ENCODE results near the gene ZSCAN23. TPM values are rescaled to one million over a fixed set of nuclear protein-coding genes. Genes with fewer than 3 reads are reported as not detected.
"Not testable (repeated sequence)": the region's sequence is repeated elsewhere in the genome, so short reads cannot be mapped to it uniquely, and the experiment has no call there.

Gene ZSCAN23
- total and polyA plus RNA-seq, 7 donors: 0.08 to 0.75 (median 0.26) TPM; not detected in 1

- Histone ChIP-seq H3K27me3 (ENCODE audit: insufficient read depth in 3 of 3, low read length in 2 of 3) (peaks cover 0 to 10% (median 2%) of the 10 kb centered on the region in 3 donors), H3K27ac (no peak overlapping the region), H3K4me3 (no peak overlapping the region), H3K36me3 (ENCODE audit: insufficient read depth in 1 of 2, low read depth in 1 of 2) (no peaks in the 10 kb centered on the region), H3K4me1 (no peaks in the 10 kb centered on the region), H3K9me3 (no peaks in the 10 kb centered on the region)
- no peak for TF ChIP-seq CTCF (IDR thresholded peaks at IDR 0.05)
- ATAC-seq (no peak), DNase-seq (no peak)
- intact Hi-C loops (cut with DNase I): no loop called here
- WGBS, 3 donors: 41 to 52% (median 48%) methylated on average over 2 of the region's 2 CpGs
Measured at GRCh38 chr6:28462401-28462800, 19.1 kb upstream of the ZSCAN23 start.

DNA sequence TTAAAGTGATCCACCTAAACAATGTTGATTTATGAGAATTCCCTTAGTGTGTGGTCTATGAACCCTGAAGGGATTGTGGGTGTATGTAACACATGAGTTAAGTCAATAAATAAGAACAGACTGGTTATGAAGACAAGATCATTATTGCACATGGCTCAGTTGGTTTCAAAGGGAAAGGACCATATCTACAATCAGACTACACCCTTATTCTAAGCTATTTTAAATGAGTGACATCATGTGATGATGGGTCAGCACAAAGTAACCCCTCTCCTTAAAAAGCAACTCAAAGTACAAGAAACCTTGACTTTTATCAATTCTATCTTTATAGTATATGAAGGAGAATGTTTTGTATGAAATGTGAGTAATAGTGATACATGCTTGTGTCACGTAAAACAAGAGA lies 15.3 kb upstream of the ZSCAN23 start:
- Histone ChIP-seq H3K27ac (no peak overlapping the region), H3K36me3 (ENCODE audit: insufficient read depth in 1 of 2, low read depth in 1 of 2) (no peaks in the 10 kb centered on the region), H3K9me3 (no peaks in the 10 kb centered on the region), H3K4me1 (no peaks in the 10 kb centered on the region), H3K27me3 (ENCODE audit: insufficient read depth in 3 of 3, low read length in 2 of 3) (peaks cover 0 to 28% (median 0%) of the 10 kb centered on the region in 3 donors), H3K4me3 (no peak overlapping the region)
- intact Hi-C loops (cut with DNase I): no loop called here
- no peak for TF ChIP-seq CTCF (IDR thresholded peaks at IDR 0.05)
- no peak for DNase-seq
- 63 to 75% (median 65%) methylated on average over 1 of the region's 1 CpG for WGBS, 3 donors
- no peak for ATAC-seq

- Histone ChIP-seq H3K9me3 (no peaks in the 10 kb centered on the region), H3K4me1 (no peaks in the 10 kb centered on the region), H3K27ac (no peak overlapping the region), H3K27me3 (ENCODE audit: insufficient read depth in 3 of 3, low read length in 2 of 3) (peaks cover 0 to 38% (median 6%) of the 10 kb centered on the region in 3 donors), H3K36me3 (ENCODE audit: insufficient read depth in 1 of 2, low read depth in 1 of 2) (no peaks in the 10 kb centered on the region), H3K4me3 (no peak overlapping the region)
- no peak for ATAC-seq
- no peak for DNase-seq
- intact Hi-C loops (cut with DNase I): no loop called here
- 94 to 97% (median 94%) methylated on average over 1 of the region's 1 CpG for WGBS, 3 donors
- no peak for TF ChIP-seq CTCF (IDR thresholded peaks at IDR 0.05)
Measured at GRCh38 chr6:28449056-28449455, 5.8 kb upstream of the ZSCAN23 start.

DNA sequence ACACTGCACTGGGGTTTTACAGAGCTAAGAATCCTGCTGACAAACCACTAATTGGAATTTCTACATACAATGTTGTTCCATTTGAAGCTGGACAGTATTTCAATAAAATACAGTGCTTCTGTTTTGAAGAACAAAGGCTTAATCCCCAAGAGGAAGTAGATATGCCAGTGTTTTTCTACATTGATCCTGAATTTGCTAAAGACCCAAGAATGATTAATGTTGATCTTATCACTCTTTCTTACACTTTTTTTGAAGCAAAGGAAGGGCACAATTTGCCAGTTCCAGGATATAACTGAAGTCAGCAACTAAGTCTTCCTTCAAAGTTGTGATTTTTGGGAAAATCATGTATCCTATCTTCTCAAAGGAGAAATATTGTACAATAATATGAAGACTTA lies 4.2 kb upstream of the ZSCAN23 start:
- DNase-seq; H3K27ac ChIP-seq; H3K36me3 ChIP-seq (ENCODE audit: insufficient read depth in 1 of 2, low read depth in 1 of 2); H3K4me1 ChIP-seq; H3K9me3 ChIP-seq; ATAC-seq; intact Hi-C loops (cut with DNase I): not testable (repeated sequence)
- Histone ChIP-seq H3K4me3 (peak overlapping the region; percentile 50), H3K27me3 (ENCODE audit: insufficient read depth in 3 of 3, low read length in 2 of 3) (peaks cover 0 to 44% (median 6%) of the 10 kb centered on the region in 3 donors)

DNA sequence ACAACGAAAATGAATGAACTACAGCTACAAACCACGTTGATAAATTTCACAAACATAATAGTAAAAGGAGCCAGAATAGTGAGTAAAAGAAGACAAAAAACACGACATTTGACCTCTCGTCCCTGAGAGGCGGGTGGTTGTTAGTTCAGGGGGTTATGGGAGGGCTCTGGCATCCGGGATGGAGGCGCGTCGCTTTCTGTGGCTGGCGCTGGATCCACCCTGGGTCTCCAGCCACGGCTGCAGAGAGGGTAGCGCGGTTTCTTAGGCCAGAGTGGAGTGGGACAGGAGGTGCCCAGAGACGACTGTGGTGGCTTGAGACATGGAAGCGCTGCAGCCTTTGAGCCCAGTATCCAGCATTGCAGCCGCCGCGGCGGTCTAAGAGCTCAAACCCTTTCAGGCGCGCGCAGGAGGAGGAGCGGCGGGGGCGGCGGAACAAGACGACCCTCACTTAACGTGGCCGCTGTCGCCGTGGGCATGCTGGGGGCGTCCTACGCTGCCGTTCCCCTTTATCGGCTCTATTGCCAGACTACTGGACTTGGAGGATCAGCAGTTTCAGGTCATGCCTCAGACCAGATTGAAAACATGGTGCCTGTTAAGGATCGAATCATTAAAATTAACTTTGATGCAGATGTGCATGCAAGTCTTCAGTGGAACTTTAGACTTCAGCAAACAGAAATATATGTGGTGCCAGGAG lies 3.7 kb upstream of the ZSCAN23 start:
- H3K4me3 ChIP-seq: peak overlapping the region; percentile 50
- no peaks in the 10 kb centered on the region for H3K4me1 ChIP-seq
- intact Hi-C loops (cut with DNase I): no loop called here
- ATAC-seq (no peak), DNase-seq (no peak)
- no peaks in the 10 kb centered on the region for H3K9me3 ChIP-seq
- H3K27me3 ChIP-seq (ENCODE audit: insufficient read depth in 3 of 3, low read length in 2 of 3): peaks cover 0 to 44% (median 6%) of the 10 kb centered on the region in 3 donors
- TF ChIP-seq CTCF (IDR thresholded peaks at IDR 0.05): no peak
- H3K27ac ChIP-seq: no peak overlapping the region
- H3K36me3 ChIP-seq (ENCODE audit: insufficient read depth in 1 of 2, low read depth in 1 of 2): no peaks in the 10 kb centered on the region
- WGBS, 3 donors: 2 to 4% (median 3%) methylated on average over 36 of the region's 36 CpGs

DNA sequence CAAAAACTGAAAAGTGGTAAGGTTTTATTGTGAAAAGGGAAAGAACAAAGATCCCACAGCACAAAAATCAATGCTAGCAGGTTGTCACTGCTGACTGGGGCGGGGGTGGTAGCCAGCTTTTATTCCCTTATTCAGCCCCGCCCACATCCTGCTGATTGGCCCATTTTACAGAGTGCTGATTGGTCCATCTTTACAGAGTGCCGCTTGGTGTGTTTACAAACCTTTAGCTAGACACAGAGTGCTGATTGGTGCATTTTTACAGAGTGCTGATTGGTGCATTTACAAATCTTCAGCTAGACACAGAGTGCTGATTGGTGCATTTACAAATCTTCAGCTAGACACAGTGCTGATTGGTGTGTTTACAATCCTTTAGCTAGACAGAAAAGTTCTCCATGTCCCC lies 1.5 kb upstream of the ZSCAN23 start:
- peaks cover 0 to 48% (median 3%) of the 10 kb centered on the region in 3 donors for H3K27me3 ChIP-seq (ENCODE audit: insufficient read depth in 3 of 3, low read length in 2 of 3)

More for the DNA sequence above, 1.5 kb upstream of the ZSCAN23 start:
- 88 to 95% (median 91%) methylated on average over 3 of the region's 3 CpGs for WGBS, 3 donors
- H3K9me3 ChIP-seq; DNase-seq; H3K4me3 ChIP-seq; H3K27ac ChIP-seq; intact Hi-C loops (cut with DNase I); H3K36me3 ChIP-seq (ENCODE audit: insufficient read depth in 1 of 2, low read depth in 1 of 2); H3K4me1 ChIP-seq; ATAC-seq: not testable (repeated sequence)
